Measurements from ENCODE around the gene SNX1. TPM values are rescaled to one million over a fixed set of nuclear protein-coding genes. Genes with fewer than 3 reads are reported as not detected.

SNX1 gene
- polyA plus RNA-seq, 4 donors: 104 to 116 (median 108) TPM

GRCh38 chr15:64144192-64144564, 48.4 kb downstream of the SNX1 start:
- no peak for DNase-seq (ENCODE audit: low read depth in 4 of 4, low spot score in 3 of 4)

GRCh38 chr15:64144565-64145281, 48.9 kb downstream of the SNX1 start:
- no peak for DNase-seq (ENCODE audit: low read depth in 4 of 4, low spot score in 3 of 4)

GRCh38 chr15:64146041-64146440, 50.3 kb downstream of the SNX1 start:
- no peak for DNase-seq (ENCODE audit: low read depth in 4 of 4, low spot score in 3 of 4)

GRCh38 chr15:64146520-64146884, 50.7 kb downstream of the SNX1 start:
- no peak for DNase-seq (ENCODE audit: low read depth in 4 of 4, low spot score in 3 of 4)

GRCh38 chr15:64146885-64147681, 51.3 kb downstream of the SNX1 start:
- no peak for DNase-seq (ENCODE audit: low read depth in 4 of 4, low spot score in 3 of 4)

- DNase-seq (ENCODE audit: low read depth in 4 of 4, low spot score in 3 of 4): no peak
Measured at GRCh38 chr15:64148168-64148567, 52.4 kb downstream of the SNX1 start.

GRCh38 chr15:64148581-64148980, 52.8 kb downstream of the SNX1 start:
- DNase-seq (ENCODE audit: low read depth in 4 of 4, low spot score in 3 of 4): no peak

GRCh38 chr15:64149424-64149823, 53.6 kb downstream of the SNX1 start:
- DNase-seq (ENCODE audit: low read depth in 4 of 4, low spot score in 3 of 4): no peak

GRCh38 chr15:64149893-64150578, 54.3 kb downstream of the SNX1 start:
- DNase-seq (ENCODE audit: low read depth in 4 of 4, low spot score in 3 of 4): no peak

GRCh38 chr15:64151727-64152506, 56.1 kb downstream of the SNX1 start, which contains the start of gene SNX22:
Gene SNX22, plus strand, starts transcription at chr15:64151731. Its CDS starts 45 bp downstream, at chr15:64151776.
- DNase-seq (ENCODE audit: low read depth in 4 of 4, low spot score in 3 of 4): no peak

- DNase-seq (ENCODE audit: low read depth in 4 of 4, low spot score in 3 of 4): no peak
Measured at GRCh38 chr15:64152507-64153387, 57.0 kb downstream of the SNX1 start.

- DNase-seq (ENCODE audit: low read depth in 4 of 4, low spot score in 3 of 4): peak in 3 of 4 donors; percentile 57 to 75 (median 66)
Measured at GRCh38 chr15:64153480-64154367, 57.9 kb downstream of the SNX1 start.

- no peak for DNase-seq (ENCODE audit: low read depth in 4 of 4, low spot score in 3 of 4)
Measured at GRCh38 chr15:64155802-64156651, 60.2 kb downstream of the SNX1 start.

GRCh38 chr15:64156652-64157331, 61.0 kb downstream of the SNX1 start:
- no peak for DNase-seq (ENCODE audit: low read depth in 4 of 4, low spot score in 3 of 4)

- DNase-seq (ENCODE audit: low read depth in 4 of 4, low spot score in 3 of 4): no peak
Measured at GRCh38 chr15:64157599-64158125, 61.9 kb downstream of the SNX1 start.

GRCh38 chr15:64158363-64159134, 62.8 kb downstream of the SNX1 start:
- DNase-seq (ENCODE audit: low read depth in 4 of 4, low spot score in 3 of 4): no peak

Data from left renal pelvis (tissue), 4 donors.